HS-27A (cell line): ENCODE measurements around the gene MRPL28.
"Not testable (repeated sequence)": the region's sequence is repeated elsewhere in the genome, so short reads cannot be mapped to it uniquely, and the experiment has no call there.

Experiments used
- DNase-seq: peaks from one replicate; pipeline ENCODE4 v3.0.0-alpha.2; 2012; ENCODE audit warnings: low read depth, missing footprints

Gene MRPL28

GRCh38 chr16:370443-370842 is at the start of gene MRPL28:
Gene MRPL28, minus strand, starts transcription at chr16:370538. Its CDS starts 320 bp downstream, at chr16:370218.
- peak; percentile 82 for DNase-seq

- not testable (repeated sequence) for DNase-seq
Measured at GRCh38 chr16:415170-415498, 44.8 kb upstream of the MRPL28 start.

GRCh38 chr16:414395-415169 is 44.2 kb upstream of the MRPL28 start:
- no peak for DNase-seq

DNA sequence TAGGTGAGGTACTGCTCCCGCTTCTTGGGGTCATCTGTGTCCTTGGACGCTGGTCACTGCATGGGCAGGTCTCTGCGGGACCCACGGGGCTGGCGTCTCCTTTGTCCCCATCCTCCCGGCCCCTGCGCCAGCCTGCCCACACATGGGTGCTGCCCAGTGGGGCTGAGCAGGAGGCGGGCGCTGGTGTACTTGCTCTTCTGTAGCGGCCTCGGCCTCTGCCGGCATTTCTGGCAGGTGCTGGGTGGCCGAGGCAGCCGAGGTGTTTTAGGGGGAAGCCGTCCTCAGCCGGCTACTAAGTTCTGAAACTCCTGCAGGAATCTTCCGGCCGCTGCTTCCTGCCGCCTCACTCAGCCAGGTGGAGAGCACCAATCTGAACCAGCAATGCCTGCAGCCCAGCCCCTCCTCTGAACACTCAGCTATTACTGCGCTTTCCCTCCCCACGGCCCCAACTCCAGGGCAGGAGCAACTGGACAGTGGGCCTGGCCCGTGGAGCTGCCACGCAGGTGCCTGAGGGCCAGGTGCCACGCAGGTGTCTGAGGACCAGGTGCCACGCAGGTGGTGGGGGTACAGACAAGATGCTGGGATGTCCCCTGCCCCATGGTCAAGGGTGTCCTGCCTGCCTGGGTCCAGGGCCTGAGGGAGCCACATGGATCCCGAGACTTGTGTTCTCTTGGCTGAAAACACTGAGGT is 41.4 kb upstream of the MRPL28 start:
- no peak for DNase-seq

GRCh38 chr16:410516-411178 is 40.3 kb upstream of the MRPL28 start:
- DNase-seq, result no peak

DNA sequence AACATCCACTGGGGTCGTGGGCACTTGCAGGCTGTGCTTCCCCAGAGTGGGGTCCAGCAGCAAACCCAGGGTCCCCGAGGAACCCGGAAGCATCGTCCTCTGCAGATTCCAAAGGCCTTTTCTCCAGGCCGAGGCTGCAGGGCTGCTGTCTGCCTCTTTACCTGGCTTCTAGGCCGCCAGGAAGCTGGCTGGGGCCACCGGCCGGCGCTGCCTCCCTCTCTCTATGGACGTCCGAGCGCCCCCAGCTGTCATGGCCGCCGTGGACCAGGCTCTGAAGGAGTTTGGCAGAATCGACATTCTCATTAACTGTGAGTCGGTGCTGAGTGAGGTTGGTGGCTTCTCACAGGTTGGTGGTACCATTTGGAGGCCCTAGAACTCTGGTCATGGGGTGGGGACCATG is 36.9 kb upstream of the MRPL28 start:
- DNase-seq, result no peak

DNA sequence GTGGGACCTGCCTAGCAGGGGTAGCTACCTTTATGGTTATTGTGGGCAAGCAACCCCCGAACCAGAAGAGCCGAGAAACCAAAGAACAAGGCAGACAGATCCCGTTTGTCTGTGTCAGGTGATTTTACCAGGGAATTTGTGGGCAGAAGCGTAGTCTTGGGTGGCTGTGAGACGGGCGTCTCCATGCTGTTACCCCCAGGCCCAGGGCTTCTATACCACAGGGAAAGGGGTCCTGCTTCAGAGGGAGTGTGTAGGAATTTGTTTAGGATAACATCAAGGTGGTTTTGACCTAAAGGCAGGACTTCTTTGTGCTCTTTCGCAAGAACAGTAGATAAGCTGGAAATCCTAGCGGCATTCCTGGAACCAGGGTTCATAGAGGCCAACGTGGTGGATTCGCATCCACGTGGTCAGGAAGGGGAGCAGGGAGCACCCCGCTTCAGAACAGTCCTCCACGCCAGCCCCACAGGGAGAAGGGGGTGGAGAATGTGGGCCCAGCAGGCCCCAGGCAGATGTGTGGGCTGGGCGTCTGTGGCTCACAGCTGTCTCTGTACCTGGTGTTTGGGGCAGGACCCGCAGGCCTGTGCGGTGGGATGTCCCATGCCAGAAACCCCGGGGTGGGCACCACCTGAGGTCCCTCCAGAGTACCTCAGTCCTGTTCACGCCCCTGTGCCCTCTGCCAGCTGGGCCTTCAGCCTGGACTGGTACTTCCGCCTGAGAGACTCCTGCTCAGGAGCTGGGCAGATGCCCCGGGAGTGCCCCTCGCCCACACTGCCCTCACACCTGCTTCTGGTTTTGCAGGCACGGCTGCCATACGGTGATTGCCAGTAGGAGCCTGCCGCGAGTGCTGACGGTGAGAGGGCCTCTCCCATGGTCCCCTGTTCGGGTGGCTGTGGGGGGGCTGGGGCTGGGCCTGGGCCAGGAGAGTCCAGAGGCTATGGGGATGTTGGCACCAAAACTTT is 35.5 kb upstream of the MRPL28 start:
- DNase-seq, result no peak

GRCh38 chr16:404971-405486 is 34.7 kb upstream of the MRPL28 start:
- DNase-seq, result no peak

GRCh38 chr16:401468-402348 is 31.4 kb upstream of the MRPL28 start, which contains the start of gene DECR2:
Gene DECR2, plus strand, starts transcription at chr16:401885. Its CDS starts 79 bp downstream, at chr16:401964.
- DNase-seq, result peak; percentile 39

- DNase-seq, result no peak
Measured at GRCh38 chr16:400061-400591, 29.8 kb upstream of the MRPL28 start.

- no peak for DNase-seq
Measured at GRCh38 chr16:399340-400019, 29.1 kb upstream of the MRPL28 start.

GRCh38 chr16:398561-399339 is 28.4 kb upstream of the MRPL28 start:
- no peak for DNase-seq

DNA sequence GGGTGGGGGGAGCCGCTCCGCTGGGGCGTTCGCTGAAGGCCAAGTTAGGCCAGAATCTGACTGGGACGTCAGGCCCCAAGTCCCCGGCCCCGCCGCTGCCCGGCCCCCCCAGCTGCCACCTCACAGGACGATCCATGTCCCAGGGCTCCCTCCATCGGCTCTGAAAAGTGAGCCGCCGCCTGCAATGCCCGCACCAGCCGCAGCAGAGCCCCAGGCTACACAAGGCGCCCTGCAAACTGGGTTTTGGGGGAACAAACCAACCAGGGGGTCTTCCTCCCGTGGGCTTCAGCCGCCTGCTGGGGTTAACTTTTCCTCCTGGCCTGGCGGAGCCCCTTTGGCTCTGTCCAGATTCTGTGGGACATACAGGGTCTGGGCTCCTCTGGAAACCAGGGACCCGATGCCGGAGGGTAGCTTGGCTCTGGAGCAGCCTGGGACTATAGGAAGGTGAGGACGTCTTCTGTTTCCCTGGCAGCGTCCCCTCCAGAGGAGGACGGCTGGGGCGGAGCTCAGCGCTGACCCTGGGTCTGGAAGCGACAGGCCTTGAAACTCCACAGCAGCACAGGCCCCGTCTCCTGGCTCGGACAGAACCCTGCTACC is 27.5 kb upstream of the MRPL28 start:
- no peak for DNase-seq

GRCh38 chr16:397135-397661 is 26.9 kb upstream of the MRPL28 start, which contains the start of gene NME4:
Gene NME4, plus strand, starts transcription at chr16:397199. Its CDS starts 24 bp downstream, at chr16:397223.
- no peak for DNase-seq

- DNase-seq, result peak; percentile 23
Measured at GRCh38 chr16:396605-397004, 26.3 kb upstream of the MRPL28 start.

- DNase-seq, result no peak
Measured at GRCh38 chr16:396199-396598, 25.9 kb upstream of the MRPL28 start.

DNA sequence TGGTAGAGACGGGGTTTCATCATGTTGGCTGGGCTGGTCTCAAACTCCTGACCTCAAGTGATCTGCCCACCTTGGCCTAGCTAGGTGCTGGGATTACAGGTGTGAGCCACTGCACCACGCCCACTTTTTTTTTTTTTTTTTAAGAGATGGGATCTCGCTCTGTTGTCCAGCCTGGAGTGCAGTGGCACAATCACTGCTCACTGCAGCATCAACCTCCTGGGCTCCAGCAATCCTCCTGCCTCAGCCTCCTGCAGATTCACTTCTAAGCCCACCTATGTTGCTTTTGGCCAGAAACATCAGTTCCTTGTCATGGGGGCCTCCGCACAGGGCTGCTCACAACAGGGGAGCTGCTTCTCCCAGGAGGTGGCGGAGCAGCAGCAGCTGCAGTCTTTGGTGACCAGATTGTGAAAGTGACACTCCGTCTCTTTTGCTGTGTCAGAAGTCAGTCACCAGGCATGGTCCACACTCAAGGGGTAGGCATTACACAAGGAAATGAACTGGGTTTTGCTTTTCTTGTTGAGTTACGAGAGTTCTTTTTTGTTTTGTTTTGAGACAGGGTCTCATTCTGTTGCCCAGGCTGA is 22.2 kb upstream of the MRPL28 start:
- DNase-seq, result no peak

DNA sequence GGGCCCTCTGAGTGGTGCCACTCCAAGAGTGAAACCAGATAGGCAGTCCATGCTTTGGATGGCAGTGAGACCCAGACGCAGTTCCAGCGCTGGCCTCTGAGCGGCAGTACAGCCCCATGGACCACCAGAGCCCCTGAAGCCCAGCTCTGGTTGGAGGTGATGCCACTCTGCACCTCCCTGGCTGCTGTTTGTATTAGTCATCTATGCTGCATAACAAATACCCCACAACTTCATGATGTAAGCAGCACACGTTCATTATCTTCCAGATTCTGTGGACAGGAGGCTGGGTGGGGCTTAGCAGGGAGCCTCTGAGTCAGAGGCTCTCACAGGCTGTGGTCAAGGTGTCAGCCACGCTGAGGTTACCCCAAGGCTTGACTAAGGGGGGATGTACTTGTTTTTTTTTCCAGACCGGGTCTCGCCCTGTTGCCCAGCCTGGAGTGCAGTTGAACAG is 21.6 kb upstream of the MRPL28 start:
- DNase-seq, result peak; percentile 33
